GM23248 (cell line): ENCODE measurements around the gene CTDSP1.

Experiments
- EZH2 ChIP-seq: fragments of 200-600 bp; sonication (generic); IDR thresholded peaks from 2 replicates; pipeline ENCODE4 v1.6.1; 2018; ENCODE audit warnings: antibody characterized with exemption, mild to moderate bottlenecking; ENCODE audit not compliant: insufficient read depth, poor library complexity, severe bottlenecking
- EZH2phosphoT487 ChIP-seq: fragments of 200-600 bp; sonication (generic); IDR thresholded peaks from 2 replicates; pipeline ENCODE4 v1.6.1; 2018; ENCODE audit warnings: antibody characterized with exemption, moderate library complexity, mild to moderate bottlenecking, low read depth; ENCODE audit not compliant: insufficient read depth

DNA sequence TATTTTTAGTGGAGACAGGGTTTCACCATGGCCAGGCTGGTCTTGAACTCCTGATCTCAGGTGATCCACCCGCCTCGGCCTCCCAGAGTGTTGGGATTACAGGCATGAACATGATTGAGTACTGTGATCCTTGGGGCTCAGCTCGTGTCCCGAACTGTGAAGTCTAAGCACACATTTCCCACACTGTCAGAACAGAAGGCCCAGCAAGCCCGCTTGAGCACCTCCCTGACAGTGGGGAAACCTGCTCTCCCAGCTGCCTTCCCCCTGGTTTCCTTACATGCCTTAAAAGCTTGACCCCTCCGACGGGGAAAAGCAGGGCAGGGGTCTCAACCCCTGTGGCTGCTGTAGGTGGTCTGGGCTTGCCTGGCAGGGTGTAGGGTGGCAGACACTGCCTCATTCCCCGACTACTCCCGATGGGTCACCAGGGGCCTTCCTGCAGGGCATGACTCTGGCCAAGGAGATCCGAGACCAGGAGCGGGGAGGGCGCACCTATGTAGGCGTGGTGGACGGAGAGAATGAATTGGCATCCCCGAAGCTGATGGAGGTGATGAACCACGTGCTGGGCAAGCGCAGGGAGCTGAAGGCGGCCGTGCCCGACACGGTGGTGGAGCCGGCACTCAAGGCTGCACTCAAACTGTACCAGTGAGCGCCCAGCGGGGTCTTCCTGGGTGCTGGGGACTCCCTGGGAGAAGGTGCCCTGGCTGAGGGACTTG lies 29.3 kb downstream of the CTDSP1 start:
- TF ChIP-seq EZH2phosphoT487 (no peak), EZH2 (no peak)
